HG02588 (cell line): ENCODE data around the gene ADGRG2.
"Not testable (repeated sequence)": the region's sequence is repeated elsewhere in the genome, so short reads cannot be mapped to it uniquely, and the experiment has no call there.

Experiments
- ATAC-seq: cut with Tn5 transposase; IDR thresholded peaks from one replicate; pipeline ENCODE4 v1.9.1; 2021; ENCODE audit warnings: mild to moderate bottlenecking, moderate library complexity; ENCODE audit not compliant: unreplicated experiment

Gene ADGRG2

GRCh38 chrX:19086102-19086772, 36.0 kb downstream of the ADGRG2 start:
- ATAC-seq, result no peak

DNA sequence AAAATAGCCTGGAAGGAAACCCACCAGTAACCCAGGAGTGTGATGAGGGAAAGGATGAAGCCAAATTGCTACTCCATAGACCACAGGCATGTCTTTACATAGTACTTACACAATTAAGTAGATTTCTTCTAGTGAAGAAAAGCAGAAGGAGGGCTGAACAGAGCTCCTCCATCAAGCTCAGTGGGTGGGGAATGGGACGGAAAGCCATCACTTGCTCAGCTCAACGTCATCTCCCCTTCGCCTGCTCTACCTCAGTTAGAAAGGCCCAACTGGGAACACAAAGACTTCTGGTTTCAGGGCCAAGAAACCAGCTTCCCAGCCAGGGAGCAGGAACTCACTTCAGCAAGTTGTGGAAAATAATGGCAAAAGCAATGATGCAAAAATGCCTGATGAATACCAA, 36.6 kb downstream of the ADGRG2 start:
- no peak for ATAC-seq

DNA sequence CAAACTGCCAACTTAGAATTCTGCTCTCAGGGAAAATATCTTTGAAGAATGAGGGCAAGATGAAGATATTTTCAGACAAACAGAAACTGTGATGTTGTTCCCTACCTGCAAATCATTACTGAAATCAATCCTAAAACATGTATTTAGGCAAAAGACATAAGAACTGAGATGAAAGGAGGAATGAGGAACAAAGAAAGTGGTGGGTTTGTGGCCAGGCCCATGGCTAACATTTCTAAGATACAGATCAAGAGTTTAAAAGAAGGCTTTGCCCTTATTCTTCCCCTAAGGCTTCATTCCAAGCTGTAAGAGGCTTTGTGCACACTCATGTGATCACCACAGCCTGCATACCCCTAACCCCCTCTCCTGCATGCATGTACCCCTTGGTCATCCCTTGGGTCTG, 46.5 kb downstream of the ADGRG2 start:
- no peak for ATAC-seq

DNA sequence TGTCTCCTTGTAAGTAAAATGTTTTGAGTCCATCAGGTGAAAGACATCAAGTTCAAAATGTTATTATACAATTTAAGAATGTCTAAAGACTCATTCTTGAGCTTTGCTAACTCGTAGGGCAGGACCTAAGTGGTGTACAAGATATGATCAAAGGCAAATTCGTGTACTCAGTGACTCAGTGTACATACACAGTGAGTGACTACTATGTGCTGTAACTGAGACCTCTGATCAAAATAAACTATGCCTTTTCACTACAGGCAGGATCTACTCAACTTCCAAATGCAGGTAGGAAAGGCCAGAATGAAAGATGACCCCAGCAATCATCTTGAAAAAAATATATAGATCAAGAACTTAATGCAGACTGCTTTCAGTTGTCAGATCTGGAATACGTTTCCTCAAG, 49.9 kb downstream of the ADGRG2 start:
- no peak for ATAC-seq

- no peak for ATAC-seq
These were observed 51.7 kb downstream of the ADGRG2 start for GRCh38 chrX:19070555-19070994.

- not testable (repeated sequence) for ATAC-seq
These were observed 55.3 kb downstream of the ADGRG2 start for GRCh38 chrX:19066987-19067386.

DNA sequence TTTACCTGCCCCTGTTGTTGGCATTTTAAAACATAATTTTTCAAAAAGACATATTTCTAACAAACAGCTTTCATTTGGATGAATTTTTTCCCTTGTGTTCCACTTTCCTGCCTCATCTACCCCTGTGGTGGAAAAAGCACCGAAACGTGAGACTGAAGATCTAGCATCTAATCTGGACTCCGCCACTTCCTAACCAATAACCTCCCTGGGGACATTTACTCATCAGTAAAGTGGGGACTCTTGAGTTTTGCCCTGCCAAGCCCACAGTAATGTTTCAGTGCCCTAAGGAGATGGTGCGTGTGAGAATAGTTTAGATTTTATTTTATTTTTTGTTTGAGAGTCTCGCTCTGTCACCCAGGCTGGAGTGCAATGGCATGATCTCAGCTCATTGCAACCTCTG, 56.7 kb downstream of the ADGRG2 start:
- no peak for ATAC-seq

- no peak for ATAC-seq
These were observed 58.1 kb downstream of the ADGRG2 start for GRCh38 chrX:19064175-19064574.

GRCh38 chrX:19063030-19063429, 59.2 kb downstream of the ADGRG2 start:
- ATAC-seq, result no peak

DNA sequence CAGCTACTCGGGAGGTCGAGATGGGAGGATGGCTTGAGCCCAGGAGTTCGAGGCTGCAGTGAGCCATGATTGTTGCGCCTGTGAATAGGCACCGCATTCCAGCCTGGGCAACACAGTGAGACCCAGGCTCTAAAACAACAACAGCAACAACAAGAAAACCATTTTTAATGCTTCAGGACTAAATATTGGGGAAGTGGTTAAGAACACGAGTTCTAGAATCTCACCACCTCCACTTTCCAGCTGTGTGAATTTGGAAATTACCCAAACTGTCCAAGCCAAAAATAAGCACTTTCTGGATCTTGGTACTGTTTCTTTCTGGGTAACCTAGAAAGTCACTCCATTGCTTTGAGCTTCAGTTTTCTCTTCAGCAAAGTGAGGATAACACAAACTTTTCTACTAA, 63.2 kb downstream of the ADGRG2 start:
- no peak for ATAC-seq

- no peak for ATAC-seq
These were observed 64.4 kb downstream of the ADGRG2 start for GRCh38 chrX:19057856-19058255.

- ATAC-seq, result no peak
These were observed 73.2 kb downstream of the ADGRG2 start for GRCh38 chrX:19049110-19049509.

- ATAC-seq, result no peak
These were observed 75.7 kb downstream of the ADGRG2 start for GRCh38 chrX:19046343-19047215.

DNA sequence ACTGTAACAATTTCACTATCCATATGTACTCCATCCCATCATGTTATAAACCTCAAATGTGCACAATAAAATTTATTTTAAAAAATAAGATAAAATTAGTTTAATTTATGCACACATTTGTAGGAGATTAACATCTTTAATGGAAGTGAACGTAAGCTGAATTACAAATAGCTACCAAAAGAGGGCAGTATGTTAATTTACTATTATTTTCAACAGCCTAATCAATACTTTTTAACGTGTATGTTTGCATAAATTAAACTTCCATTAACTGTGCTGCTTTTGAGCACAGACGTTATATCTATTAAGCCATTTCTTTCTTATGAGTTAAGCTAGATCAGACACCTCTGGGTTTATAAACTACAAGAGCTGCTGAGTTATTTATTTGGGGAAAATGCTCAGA, 81.9 kb downstream of the ADGRG2 start:
- ATAC-seq, result no peak

DNA sequence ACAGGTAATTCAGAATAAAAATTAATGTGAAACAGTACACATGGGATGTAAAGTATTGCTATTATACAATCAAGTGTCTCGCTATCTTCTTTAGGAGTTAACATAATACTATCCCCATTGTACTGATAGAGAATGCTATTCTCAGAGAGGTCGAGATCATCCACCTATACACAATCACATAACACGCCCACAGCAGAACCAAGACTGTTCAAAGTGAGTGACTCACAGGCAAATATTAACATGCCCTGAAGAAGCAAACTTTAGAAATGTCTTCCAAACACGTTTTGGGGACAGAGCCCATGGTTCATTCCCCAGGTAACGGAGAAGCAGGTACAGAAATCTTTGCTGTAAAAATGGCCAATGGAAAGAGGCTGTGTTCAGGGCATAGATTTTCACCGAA, 88.2 kb downstream of the ADGRG2 start:
- ATAC-seq, result no peak

- no peak for ATAC-seq
These were observed 91.5 kb downstream of the ADGRG2 start for GRCh38 chrX:19030805-19031204.

GRCh38 chrX:19028560-19028959, 93.7 kb downstream of the ADGRG2 start:
- no peak for ATAC-seq

DNA sequence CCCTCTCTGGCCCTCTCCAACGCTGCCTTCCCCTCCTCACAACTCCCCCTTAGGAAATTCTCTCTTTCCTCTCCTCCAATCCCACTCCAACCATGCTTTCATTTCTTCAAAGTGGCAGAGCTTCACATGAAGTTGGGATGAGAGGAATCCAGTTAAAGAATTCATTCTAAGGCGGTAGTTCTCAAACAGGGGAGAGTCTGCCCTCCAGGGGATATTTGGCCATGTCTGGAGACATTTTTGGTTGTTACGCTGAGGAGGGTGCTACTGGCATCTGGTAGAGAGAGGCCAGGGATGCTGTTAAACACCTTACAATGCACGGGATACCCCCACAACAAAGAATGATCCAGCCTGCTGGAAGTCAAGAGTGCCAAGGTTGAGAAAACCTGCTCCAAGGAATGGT, 97.9 kb downstream of the ADGRG2 start:
- no peak for ATAC-seq

- no peak for ATAC-seq
These were observed 102.3 kb downstream of the ADGRG2 start for GRCh38 chrX:19019996-19020395.

DNA sequence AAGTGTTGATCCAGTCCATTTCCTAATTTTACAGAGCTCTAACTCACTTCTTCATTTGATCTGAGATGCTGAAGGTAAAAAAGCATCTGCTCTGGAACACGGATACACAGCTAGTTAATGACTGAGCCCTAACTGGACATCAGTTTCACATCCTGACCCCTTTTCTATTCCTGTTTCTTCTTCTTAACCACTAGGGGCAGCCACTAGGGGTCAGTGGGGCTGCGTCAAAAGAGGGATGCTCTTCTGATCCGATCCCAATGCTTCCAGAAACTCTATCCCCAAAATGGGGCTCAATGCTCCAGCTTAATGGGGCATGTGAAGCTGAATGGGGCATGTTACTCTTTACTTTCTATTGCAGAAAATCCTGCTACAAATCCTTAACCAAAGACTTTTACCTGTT, 105.0 kb downstream of the ADGRG2 start:
- ATAC-seq, result no peak

DNA sequence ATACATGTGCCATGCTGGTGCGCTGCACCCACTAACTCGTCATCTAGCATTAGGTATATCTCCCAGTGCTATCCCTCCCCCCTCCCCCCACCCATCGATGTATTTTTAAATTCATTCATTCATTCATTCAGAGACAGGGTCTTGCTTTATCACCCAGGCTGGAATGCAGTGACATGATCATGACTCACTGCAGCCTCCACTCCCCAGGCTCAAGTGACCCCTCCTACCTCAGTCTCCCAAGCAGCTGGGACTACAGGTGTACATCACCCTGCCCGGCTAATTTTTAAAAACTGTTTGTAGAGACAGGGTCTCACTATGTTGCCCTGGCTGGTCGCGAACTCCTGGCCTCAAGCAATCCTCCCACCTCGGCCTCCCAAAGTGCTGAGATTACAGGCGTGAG, 105.7 kb downstream of the ADGRG2 start:
- ATAC-seq, result not testable (repeated sequence)

DNA sequence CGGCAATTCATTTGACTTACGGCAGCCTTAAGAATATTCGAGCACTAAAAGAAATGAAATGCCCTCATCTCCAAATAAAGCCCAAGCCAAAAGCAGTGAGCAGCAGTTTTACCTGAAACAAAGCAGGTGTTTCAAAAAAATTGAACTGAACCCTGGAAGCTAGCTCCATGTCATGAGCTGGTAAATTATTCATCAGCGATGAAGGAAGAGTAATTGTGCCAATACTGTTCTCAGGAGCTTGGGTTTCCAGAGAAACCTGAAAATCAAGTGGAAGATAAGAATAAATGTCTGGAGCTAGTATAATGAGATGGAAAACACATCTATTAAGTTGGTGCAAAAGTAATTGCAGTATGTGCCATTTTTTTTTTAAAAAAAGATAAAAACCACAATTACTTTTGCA, 114.4 kb downstream of the ADGRG2 start:
- no peak for ATAC-seq
